Effector memory CD4-positive, alpha-beta T cell (primary cell): ENCODE results near the gene COA7.

Source experiments
- DNase-seq, 3 donors: peaks; one replicate each; pipeline ENCODE4 v3.0.0-alpha.2; 2020
- H3K27ac ChIP-seq: 2 replicates; pipeline ENCODE4 v1.7.0; 2013; ENCODE audit warnings: mild to moderate bottlenecking, low read length, moderate library complexity; ENCODE audit not compliant: insufficient read depth, poor library complexity, severe bottlenecking
- H3K27me3 ChIP-seq: replicated peaks from 2 replicates; pipeline ENCODE4 v1.7.0; 2013; ENCODE audit warnings: mild to moderate bottlenecking, low read length; ENCODE audit not compliant: insufficient read depth, control insufficient read depth, poor library complexity, severe bottlenecking
- H3K36me3 ChIP-seq: 2 replicates; pipeline ENCODE4 v1.7.0; 2013; ENCODE audit warnings: mild to moderate bottlenecking, low read length, moderate library complexity; ENCODE audit not compliant: control insufficient read depth, insufficient read depth
- H3K4me1 ChIP-seq: 2 replicates; pipeline ENCODE4 v1.7.0; 2013; ENCODE audit warnings: low read length, mild to moderate bottlenecking; ENCODE audit not compliant: control insufficient read depth, insufficient read depth, poor library complexity, severe bottlenecking
- H3K4me3 ChIP-seq: 2 replicates; pipeline ENCODE4 v1.7.0; 2013; ENCODE audit warnings: low read length, low read depth, mild to moderate bottlenecking; ENCODE audit not compliant: insufficient read depth, poor library complexity, severe bottlenecking
- H3K9me3 ChIP-seq: 2 replicates; pipeline ENCODE4 v1.7.0; 2013; ENCODE audit warnings: mild to moderate bottlenecking, low read length, moderate library complexity; ENCODE audit not compliant: control insufficient read depth

The COA7 gene

GRCh38 chr1:52674497-52675384, 23.4 kb downstream of the COA7 start:
- H3K4me3 ChIP-seq, result no peak overlapping the region
- no peaks in the 10 kb centered on the region for H3K27me3 ChIP-seq
- peaks cover 7% of the 10 kb centered on the region for H3K36me3 ChIP-seq
- H3K27ac ChIP-seq, result no peak overlapping the region
- H3K9me3 ChIP-seq, result no peaks in the 10 kb centered on the region
- no peaks in the 10 kb centered on the region for H3K4me1 ChIP-seq
- DNase-seq, result no peak

DNA sequence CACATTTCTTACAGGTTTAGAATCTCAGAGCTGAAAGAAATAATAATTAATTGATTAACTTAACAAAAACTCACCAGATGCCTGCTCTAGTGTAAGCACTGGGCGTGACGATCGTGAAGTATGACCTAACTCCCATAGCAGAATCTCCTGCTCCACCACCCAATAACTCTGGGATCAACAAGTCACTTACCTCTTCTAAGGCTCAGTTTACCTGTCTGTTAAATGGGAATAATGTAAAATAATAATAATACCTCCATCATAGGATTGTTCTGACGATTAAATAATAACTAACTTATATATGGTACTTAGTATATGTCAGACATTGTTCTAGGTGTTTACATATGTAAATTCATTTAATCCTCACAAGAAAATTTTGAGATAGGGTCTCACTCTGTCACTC, 24.6 kb downstream of the COA7 start:
- Histone ChIP-seq H3K27me3 (no peaks in the 10 kb centered on the region), H3K4me3 (no peak overlapping the region), H3K9me3 (no peaks in the 10 kb centered on the region), H3K36me3 (peaks cover 7% of the 10 kb centered on the region), H3K4me1 (no peaks in the 10 kb centered on the region), H3K27ac (no peak overlapping the region)
- no peak for DNase-seq

GRCh38 chr1:52672946-52673345, 25.2 kb downstream of the COA7 start:
- DNase-seq, result no peak
- no peaks in the 10 kb centered on the region for H3K9me3 ChIP-seq
- H3K27ac ChIP-seq, result no peak overlapping the region
- H3K4me1 ChIP-seq, result no peaks in the 10 kb centered on the region
- peaks cover 12% of the 10 kb centered on the region for H3K36me3 ChIP-seq
- no peaks in the 10 kb centered on the region for H3K27me3 ChIP-seq
- H3K4me3 ChIP-seq, result no peak overlapping the region

- DNase-seq, result no peak
- H3K27ac ChIP-seq, result no peak overlapping the region
Observed at GRCh38 chr1:52670604-52671003, 27.5 kb downstream of the COA7 start.

GRCh38 chr1:52669696-52670095, 28.5 kb downstream of the COA7 start:
- DNase-seq, result no peak
- Histone ChIP-seq H3K27me3 (no peaks in the 10 kb centered on the region), H3K9me3 (no peaks in the 10 kb centered on the region), H3K4me3 (no peak overlapping the region), H3K27ac (no peak overlapping the region), H3K4me1 (no peaks in the 10 kb centered on the region), H3K36me3 (peaks cover 19% of the 10 kb centered on the region)

More at GRCh38 chr1:52670604-52671003, 27.5 kb downstream of the COA7 start:
- Histone ChIP-seq H3K36me3 (peaks cover 19% of the 10 kb centered on the region), H3K4me3 (no peak overlapping the region), H3K9me3 (no peaks in the 10 kb centered on the region), H3K4me1 (no peaks in the 10 kb centered on the region), H3K27me3 (no peaks in the 10 kb centered on the region)

- H3K36me3 ChIP-seq, result peaks cover 19% of the 10 kb centered on the region
- H3K4me1 ChIP-seq, result no peaks in the 10 kb centered on the region
- no peak overlapping the region for H3K4me3 ChIP-seq
- DNase-seq, result no peak
- no peak overlapping the region for H3K27ac ChIP-seq
- H3K9me3 ChIP-seq, result no peaks in the 10 kb centered on the region
- H3K27me3 ChIP-seq, result no peaks in the 10 kb centered on the region
Observed at GRCh38 chr1:52668711-52669110, 29.4 kb downstream of the COA7 start.

DNA sequence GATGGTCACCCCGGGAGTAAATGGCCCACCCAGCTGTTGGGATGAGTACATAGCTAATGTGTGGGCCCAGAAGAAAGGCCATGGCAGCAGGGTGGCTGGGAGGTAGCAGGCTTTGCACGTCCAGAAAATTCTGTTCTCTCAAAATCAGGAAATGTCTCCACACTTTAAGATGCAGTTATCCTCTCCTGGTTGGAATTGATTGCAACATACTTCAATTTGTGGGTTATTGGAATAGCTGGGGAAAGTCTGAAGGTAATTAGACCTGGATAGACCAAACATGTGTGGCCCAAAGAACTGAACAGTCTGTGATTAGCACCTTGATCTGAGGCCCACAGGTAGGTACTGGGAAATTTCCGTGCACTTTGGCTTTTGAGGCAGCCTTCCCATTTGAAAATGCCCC, 30.2 kb downstream of the COA7 start:
- no peak overlapping the region for H3K4me3 ChIP-seq
- H3K27me3 ChIP-seq, result no peaks in the 10 kb centered on the region
- peaks cover 14% of the 10 kb centered on the region for H3K36me3 ChIP-seq
- no peak for DNase-seq
- no peaks in the 10 kb centered on the region for H3K4me1 ChIP-seq
- H3K9me3 ChIP-seq, result no peaks in the 10 kb centered on the region
- no peak overlapping the region for H3K27ac ChIP-seq

GRCh38 chr1:52667290-52667689, 30.9 kb downstream of the COA7 start:
- H3K9me3 ChIP-seq, result no peaks in the 10 kb centered on the region
- DNase-seq, result no peak
- H3K36me3 ChIP-seq, result peaks cover 11% of the 10 kb centered on the region
- H3K27me3 ChIP-seq, result no peaks in the 10 kb centered on the region
- H3K4me1 ChIP-seq, result no peaks in the 10 kb centered on the region
- no peak overlapping the region for H3K27ac ChIP-seq
- H3K4me3 ChIP-seq, result no peak overlapping the region

DNA sequence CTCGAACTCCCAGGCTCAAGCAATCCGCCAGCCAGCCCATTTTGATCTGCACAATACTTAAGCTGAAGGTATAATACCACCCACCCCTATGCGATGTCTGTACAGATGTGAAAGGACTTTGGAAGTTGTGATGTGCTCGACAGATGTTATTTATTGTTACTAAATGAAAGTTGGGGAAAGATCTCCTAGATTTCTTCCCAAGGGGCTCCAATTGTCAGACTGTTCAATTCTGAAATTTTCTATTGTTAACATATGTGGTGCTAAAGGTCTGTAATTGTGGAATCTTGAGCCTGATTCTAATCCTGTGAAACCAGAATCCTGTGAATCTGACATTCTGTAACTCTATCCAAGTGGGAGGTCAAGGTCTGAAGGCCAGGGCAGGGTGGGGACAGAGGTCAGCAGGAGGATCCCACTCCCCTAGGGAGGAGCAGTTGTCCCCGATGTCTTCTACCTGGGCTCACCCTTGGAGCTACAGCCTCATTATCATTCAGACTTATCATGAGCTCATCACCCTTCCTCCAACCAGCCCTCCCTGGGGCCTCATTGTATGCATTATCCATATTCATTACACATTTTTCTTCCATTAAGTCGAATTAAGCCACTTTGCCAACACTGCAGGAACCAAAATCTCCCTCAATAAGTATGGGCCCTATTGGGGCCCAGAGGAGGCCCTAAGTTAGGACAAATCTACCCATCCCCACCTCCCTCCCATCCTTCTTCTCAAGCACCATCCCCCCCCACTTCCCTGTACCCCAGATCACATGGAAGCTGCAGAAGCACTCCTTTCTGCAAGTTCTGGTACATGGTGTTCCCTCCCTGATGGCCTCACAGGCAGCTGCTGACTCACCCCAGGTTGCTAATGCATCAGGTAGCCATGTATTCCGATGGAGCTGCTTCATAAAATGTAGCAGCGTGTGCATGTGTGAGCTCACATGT, 32.9 kb downstream of the COA7 start:
- DNase-seq, result no peak
- no peaks in the 10 kb centered on the region for H3K4me1 ChIP-seq
- no peak overlapping the region for H3K4me3 ChIP-seq
- no peaks in the 10 kb centered on the region for H3K9me3 ChIP-seq
- no peaks in the 10 kb centered on the region for H3K27me3 ChIP-seq
- H3K27ac ChIP-seq, result no peak overlapping the region
- peaks cover 20% of the 10 kb centered on the region for H3K36me3 ChIP-seq

GRCh38 chr1:52663716-52664115, 34.4 kb downstream of the COA7 start:
- no peak overlapping the region for H3K27ac ChIP-seq
- no peaks in the 10 kb centered on the region for H3K4me1 ChIP-seq
- H3K27me3 ChIP-seq, result no peaks in the 10 kb centered on the region
- no peak for DNase-seq
- H3K36me3 ChIP-seq, result peaks cover 24% of the 10 kb centered on the region
- H3K4me3 ChIP-seq, result no peak overlapping the region
- no peaks in the 10 kb centered on the region for H3K9me3 ChIP-seq
